ENCODE results near the gene DIP2C.
A peak's percentile ranks its signal among the peaks of the same experiment; 100 is the strongest.
"Not testable (repeated sequence)": the region's sequence is repeated elsewhere in the genome, so short reads cannot be mapped to it uniquely, and the experiment has no call there.

The DIP2C gene

GRCh38 chr10:404991-405390 is 284.5 kb downstream of the DIP2C start:
- Mint-ChIP-seq H3K9me3 (no peaks in the 10 kb centered on the region), H3K27me3 (no peaks in the 10 kb centered on the region), H3K36me3 (ENCODE audit: low read depth) (no peaks in the 10 kb centered on the region), H3K27ac (no peak overlapping the region), H3K4me3 (no peak overlapping the region), H3K4me1 (no peaks in the 10 kb centered on the region)
- DNase-seq (no peak), ATAC-seq (no peak)

GRCh38 chr10:404346-404745 is 285.1 kb downstream of the DIP2C start:
- Mint-ChIP-seq H3K9me3 (no peaks in the 10 kb centered on the region), H3K27me3 (no peaks in the 10 kb centered on the region), H3K4me3 (no peak overlapping the region), H3K4me1 (no peaks in the 10 kb centered on the region), H3K36me3 (ENCODE audit: low read depth) (no peaks in the 10 kb centered on the region), H3K27ac (no peak overlapping the region)
- ATAC-seq (no peak), DNase-seq (no peak)

DNA sequence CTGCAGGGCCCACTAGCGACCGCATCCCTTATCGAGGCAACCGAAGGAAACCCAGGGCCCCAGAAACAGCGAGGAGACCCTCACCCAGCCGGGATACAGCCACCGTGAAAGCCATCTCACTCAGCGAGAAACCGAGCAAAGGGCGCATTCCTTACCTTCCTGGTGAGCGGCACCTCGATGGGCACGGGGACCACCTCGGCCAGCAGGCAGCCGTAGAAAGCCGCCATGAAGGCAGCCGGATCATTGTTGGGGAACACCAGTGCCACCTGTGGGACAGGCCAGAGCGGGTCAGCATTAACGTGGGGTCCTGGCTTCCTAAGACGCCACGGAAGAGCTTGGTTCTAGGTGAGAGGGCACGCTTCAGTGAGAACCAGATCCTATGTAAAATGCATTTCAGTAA is 290.5 kb downstream of the DIP2C start:
- no peak overlapping the region for H3K27ac Mint-ChIP-seq
- DNase-seq (no peak), ATAC-seq (no peak)
- H3K27me3 Mint-ChIP-seq, result no peaks in the 10 kb centered on the region
- no peaks in the 10 kb centered on the region for H3K36me3 Mint-ChIP-seq (ENCODE audit: low read depth)
- H3K4me3 Mint-ChIP-seq, result no peak overlapping the region
- H3K4me1 Mint-ChIP-seq, result peaks cover 2% of the 10 kb centered on the region
- no peaks in the 10 kb centered on the region for H3K9me3 Mint-ChIP-seq

GRCh38 chr10:397321-398068 is 292.0 kb downstream of the DIP2C start:
- no peak overlapping the region for H3K27ac Mint-ChIP-seq
- DNase-seq, result no peak
- peaks cover 2% of the 10 kb centered on the region for H3K4me1 Mint-ChIP-seq
- ATAC-seq, result no peak
- no peak overlapping the region for H3K4me3 Mint-ChIP-seq
- no peaks in the 10 kb centered on the region for H3K9me3 Mint-ChIP-seq
- H3K27me3 Mint-ChIP-seq, result no peaks in the 10 kb centered on the region
- no peaks in the 10 kb centered on the region for H3K36me3 Mint-ChIP-seq (ENCODE audit: low read depth)

- H3K4me1 Mint-ChIP-seq, result peaks cover 2% of the 10 kb centered on the region
- H3K27ac Mint-ChIP-seq, result no peak overlapping the region
- no peaks in the 10 kb centered on the region for H3K27me3 Mint-ChIP-seq
- H3K36me3 Mint-ChIP-seq (ENCODE audit: low read depth), result no peaks in the 10 kb centered on the region
- no peaks in the 10 kb centered on the region for H3K9me3 Mint-ChIP-seq
- H3K4me3 Mint-ChIP-seq, result no peak overlapping the region
- DNase-seq, result no peak
- ATAC-seq, result no peak
Measured at GRCh38 chr10:396535-397220, 292.8 kb downstream of the DIP2C start.

GRCh38 chr10:396107-396506 is 293.4 kb downstream of the DIP2C start:
- H3K4me1 Mint-ChIP-seq, result peaks cover 2% of the 10 kb centered on the region
- H3K27me3 Mint-ChIP-seq, result no peaks in the 10 kb centered on the region
- DNase-seq (no peak), ATAC-seq (no peak)
- no peak overlapping the region for H3K27ac Mint-ChIP-seq
- H3K9me3 Mint-ChIP-seq, result no peaks in the 10 kb centered on the region
- no peaks in the 10 kb centered on the region for H3K36me3 Mint-ChIP-seq (ENCODE audit: low read depth)
- H3K4me3 Mint-ChIP-seq, result no peak overlapping the region

DNA sequence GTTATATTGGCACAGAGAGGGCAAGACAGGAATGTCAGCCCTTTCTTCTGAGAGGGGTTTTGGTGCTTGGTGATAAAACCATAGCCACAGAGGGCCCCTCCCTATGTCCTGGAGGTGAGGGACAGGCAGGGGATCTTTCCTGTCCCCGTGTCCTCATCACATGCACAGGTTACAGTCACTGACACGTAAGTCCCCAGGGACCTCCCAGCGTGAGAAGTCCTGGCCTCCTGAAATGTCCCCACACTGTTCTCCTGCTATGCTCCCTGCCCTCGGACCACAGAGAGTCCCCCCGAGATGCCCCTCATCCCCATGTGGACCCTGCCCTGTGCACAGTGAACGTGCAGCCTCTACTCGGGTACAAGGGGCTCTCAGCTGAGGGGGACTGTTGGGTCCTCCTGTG is 293.8 kb downstream of the DIP2C start:
- H3K4me1 Mint-ChIP-seq, result peaks cover 2% of the 10 kb centered on the region
- H3K9me3 Mint-ChIP-seq, result no peaks in the 10 kb centered on the region
- H3K27ac Mint-ChIP-seq, result no peak overlapping the region
- no peak for ATAC-seq
- no peaks in the 10 kb centered on the region for H3K27me3 Mint-ChIP-seq
- no peak overlapping the region for H3K4me3 Mint-ChIP-seq
- DNase-seq, result no peak
- no peaks in the 10 kb centered on the region for H3K36me3 Mint-ChIP-seq (ENCODE audit: low read depth)

DNA sequence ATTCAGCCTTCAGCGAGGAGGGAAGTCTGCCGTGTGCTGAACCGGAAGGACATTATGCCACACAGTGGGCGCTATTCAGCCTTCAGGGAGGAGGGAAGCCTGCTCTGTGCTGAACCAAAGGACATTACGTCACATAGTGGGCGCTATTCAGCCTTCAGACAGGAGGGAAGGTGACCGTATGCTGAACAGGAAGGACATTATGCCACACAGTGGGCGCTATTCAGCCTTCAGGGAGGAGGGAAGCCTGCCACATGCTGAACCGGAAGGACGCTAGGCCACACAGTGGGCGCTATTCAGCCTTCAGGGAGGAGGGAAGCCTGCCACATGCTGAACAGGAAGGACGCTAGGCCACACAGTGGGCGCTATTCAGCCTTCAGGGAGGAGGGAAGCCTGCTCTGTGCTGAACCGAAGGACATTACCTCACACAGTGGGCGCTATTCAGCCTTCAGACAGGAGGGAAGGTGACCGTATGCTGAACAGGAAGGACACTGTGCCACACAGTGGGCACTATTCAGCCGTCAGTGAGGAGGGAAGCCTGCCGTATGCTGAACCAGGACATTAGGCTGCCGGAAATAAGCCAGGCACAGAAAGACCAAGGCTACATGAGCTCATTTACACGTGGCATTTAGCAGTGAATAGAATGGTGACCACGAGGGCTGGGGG is 294.9 kb downstream of the DIP2C start:
- not testable (repeated sequence) for DNase-seq; H3K4me3 Mint-ChIP-seq; H3K36me3 Mint-ChIP-seq (ENCODE audit: low read depth); H3K9me3 Mint-ChIP-seq; ATAC-seq; H3K4me1 Mint-ChIP-seq; H3K27me3 Mint-ChIP-seq
- peak overlapping the region; percentile 35 for H3K27ac Mint-ChIP-seq

DNA sequence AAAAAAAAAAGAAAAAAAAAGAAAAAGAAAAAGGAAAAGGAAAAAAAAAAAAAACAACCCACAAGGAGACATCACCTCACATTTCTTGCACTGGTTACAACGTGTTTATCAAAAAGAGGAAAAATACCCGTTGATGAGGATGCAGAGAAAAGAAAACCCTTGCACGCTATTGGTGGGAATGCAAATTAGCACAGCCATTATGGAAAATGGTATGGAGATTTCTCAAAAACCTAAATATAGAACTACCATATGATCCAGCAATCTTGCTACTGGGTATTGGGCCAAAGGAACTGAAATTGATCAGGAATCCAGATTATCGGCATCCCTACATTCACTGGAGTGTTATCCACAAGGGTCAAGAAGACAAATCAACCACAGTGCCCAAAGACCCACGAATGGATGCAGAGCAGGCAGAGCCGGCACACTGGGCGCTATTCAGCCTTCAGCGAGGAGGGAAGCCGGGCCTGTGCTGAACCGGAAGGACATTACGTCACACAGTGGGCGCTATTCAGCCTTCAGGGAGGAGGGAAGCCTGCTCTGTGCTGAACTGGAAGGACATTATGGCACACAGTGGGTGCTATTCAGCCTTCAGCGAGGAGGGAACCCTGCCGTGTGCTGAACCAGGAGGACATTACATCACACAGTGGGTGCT is 295.6 kb downstream of the DIP2C start:
- ATAC-seq (no peak), DNase-seq (no peak)
- no peaks in the 10 kb centered on the region for H3K9me3 Mint-ChIP-seq
- H3K4me3 Mint-ChIP-seq, result no peak overlapping the region
- no peak overlapping the region for H3K27ac Mint-ChIP-seq
- H3K36me3 Mint-ChIP-seq (ENCODE audit: low read depth), result no peaks in the 10 kb centered on the region
- H3K27me3 Mint-ChIP-seq, result no peaks in the 10 kb centered on the region
- H3K4me1 Mint-ChIP-seq, result peaks cover 2% of the 10 kb centered on the region

- no peaks in the 10 kb centered on the region for H3K36me3 Mint-ChIP-seq (ENCODE audit: low read depth)
- H3K27me3 Mint-ChIP-seq, result no peaks in the 10 kb centered on the region
- DNase-seq (no peak), ATAC-seq (no peak)
- H3K27ac Mint-ChIP-seq, result no peak overlapping the region
- H3K4me3 Mint-ChIP-seq, result no peak overlapping the region
- peaks cover 2% of the 10 kb centered on the region for H3K4me1 Mint-ChIP-seq
- no peaks in the 10 kb centered on the region for H3K9me3 Mint-ChIP-seq
Measured at GRCh38 chr10:393106-393745, 296.2 kb downstream of the DIP2C start.

DNA sequence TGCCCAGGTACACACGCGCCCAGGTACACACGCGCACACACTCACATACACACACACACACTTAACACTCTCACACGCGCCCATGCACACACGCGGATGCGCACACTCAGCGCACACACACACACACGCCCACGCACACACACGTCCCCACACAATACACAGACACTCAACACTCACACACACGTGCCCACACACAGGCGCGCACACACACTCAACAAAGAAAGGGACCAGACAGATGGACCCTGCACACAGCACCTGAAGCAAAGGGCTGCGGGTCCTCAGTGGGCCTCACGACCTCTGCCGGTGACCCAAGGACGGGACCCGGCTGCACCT is 296.8 kb downstream of the DIP2C start:
- DNase-seq, result no peak
- no peak overlapping the region for H3K4me3 Mint-ChIP-seq
- H3K27ac Mint-ChIP-seq, result no peak overlapping the region
- no peaks in the 10 kb centered on the region for H3K36me3 Mint-ChIP-seq (ENCODE audit: low read depth)
- peaks cover 2% of the 10 kb centered on the region for H3K4me1 Mint-ChIP-seq
- H3K27me3 Mint-ChIP-seq, result no peaks in the 10 kb centered on the region
- no peak for ATAC-seq
- H3K9me3 Mint-ChIP-seq, result no peaks in the 10 kb centered on the region

DNA sequence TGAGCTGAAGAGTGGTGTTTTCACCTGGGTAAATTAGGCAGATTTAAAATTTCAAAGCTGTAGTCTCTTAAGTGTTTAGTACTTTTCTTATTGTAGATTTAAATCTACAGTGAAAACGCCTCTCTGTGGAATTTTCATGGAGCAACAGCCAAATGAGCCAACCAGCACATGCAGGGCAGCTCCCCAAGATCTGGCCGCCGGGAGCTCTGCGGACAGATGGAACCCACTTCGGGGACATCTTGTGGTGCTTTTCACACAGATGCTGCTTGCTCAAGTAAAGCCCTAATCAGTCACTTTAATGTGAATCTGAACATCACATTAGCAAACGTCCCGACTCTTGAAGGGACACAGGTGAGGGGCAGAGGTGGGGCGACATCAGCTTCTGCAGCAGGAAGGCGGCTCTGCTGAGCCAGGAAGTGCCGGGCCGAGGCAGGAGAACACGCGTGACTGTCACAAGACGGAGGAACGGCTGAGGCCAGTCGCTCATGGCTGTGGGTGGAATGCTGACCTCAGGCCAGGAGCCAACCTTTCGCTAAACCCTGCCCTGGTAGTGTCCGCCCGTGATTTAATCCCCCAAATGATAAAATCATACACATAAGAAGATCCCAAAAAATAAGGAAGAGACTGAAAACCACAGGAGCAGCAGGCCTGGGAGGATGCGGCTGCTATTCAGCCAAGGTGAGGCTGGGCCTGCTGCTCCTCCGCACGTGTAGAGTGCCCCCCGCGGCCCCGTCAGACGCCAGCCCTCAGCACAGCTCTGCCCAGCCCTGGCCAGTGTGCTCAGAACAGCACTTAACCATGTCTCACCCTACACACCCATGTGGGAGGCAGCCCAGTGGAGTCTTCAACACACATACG is 297.4 kb downstream of the DIP2C start:
- Mint-ChIP-seq H3K27ac (no peak overlapping the region), H3K4me1 (peaks cover 2% of the 10 kb centered on the region), H3K9me3 (no peaks in the 10 kb centered on the region), H3K4me3 (no peak overlapping the region), H3K27me3 (no peaks in the 10 kb centered on the region), H3K36me3 (ENCODE audit: low read depth) (no peaks in the 10 kb centered on the region)
- ATAC-seq (no peak), DNase-seq (no peak)

DNA sequence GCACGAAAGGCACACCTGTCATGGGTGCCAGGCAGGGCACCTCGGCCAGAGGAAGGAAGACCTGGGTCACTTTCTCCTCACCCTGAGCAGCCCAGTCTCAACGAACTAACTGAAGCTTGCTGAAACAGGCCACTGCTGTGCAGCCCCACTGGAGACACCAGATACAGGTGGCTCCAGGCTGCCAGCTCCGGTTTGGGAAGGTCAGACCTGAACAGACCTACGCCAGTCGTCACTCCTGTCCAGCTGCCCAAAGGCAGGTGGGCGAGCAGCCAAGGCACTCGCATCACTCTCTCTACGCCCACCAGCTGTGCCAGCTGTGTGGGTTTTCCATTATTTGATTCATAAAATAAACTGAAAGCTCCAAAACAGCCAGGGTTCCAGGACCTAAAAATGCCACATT is 298.2 kb downstream of the DIP2C start:
- no peaks in the 10 kb centered on the region for H3K36me3 Mint-ChIP-seq (ENCODE audit: low read depth)
- H3K27me3 Mint-ChIP-seq, result no peaks in the 10 kb centered on the region
- H3K4me1 Mint-ChIP-seq, result peaks cover 2% of the 10 kb centered on the region
- H3K27ac Mint-ChIP-seq, result no peak overlapping the region
- H3K9me3 Mint-ChIP-seq, result no peaks in the 10 kb centered on the region
- ATAC-seq (no peak), DNase-seq (no peak)
- H3K4me3 Mint-ChIP-seq, result no peak overlapping the region
